Uterus (tissue), 4 donors: Measurements from ENCODE around the gene CLEC4C. TPM values are rescaled to one million over a fixed set of nuclear protein-coding genes. Genes with fewer than 3 reads are reported as not detected.
"Not testable (repeated sequence)": the region's sequence is repeated elsewhere in the genome, so short reads cannot be mapped to it uniquely, and the experiment has no call there.

Experiments used
- DNase-seq, 2 donors: peaks; one replicate each; pipeline ENCODE4 v3.0.0-alpha.2; 2019 to 2020
- H3K27ac ChIP-seq, 2 donors: fragments of 200-600 bp; sonication (generic); 1 replicate in 1 of 2; 2 replicates in 1 of 2; pipeline ENCODE4 v1.5.1; 2016 to 2018
- H3K27me3 ChIP-seq, 2 donors: fragments of 200-600 bp; sonication (generic); one replicate each; pipeline ENCODE4 v1.5.1; 2018 to 2019; ENCODE audit warnings: control low read depth in 1 of 2
- H3K36me3 ChIP-seq, 2 donors: fragments of 200-600 bp; sonication (generic); one replicate each; pipeline ENCODE4 v1.5.1; 2019; ENCODE audit warnings: control low read depth in 1 of 2
- H3K4me1 ChIP-seq, 2 donors: fragments of 200-600 bp; sonication (generic); one replicate each; pipeline ENCODE4 v1.5.1; 2018 to 2019; ENCODE audit warnings: control low read depth in 1 of 2
- H3K4me3 ChIP-seq, 2 donors: fragments of 200-600 bp; sonication (generic); 1 replicate in 1 of 2; 2 replicates in 1 of 2; pipeline ENCODE4 v1.5.1; 2018 to 2019; ENCODE audit warnings: mild to moderate bottlenecking in 1 of 2
- H3K9me3 ChIP-seq, 2 donors: fragments of 200-600 bp; sonication (generic); one replicate each; pipeline ENCODE4 v1.5.1; 2019; ENCODE audit warnings: control low read depth in 1 of 2
- POLR2A ChIP-seq, 2 donors: fragments of 450-650 bp; IDR thresholded peaks; one replicate each; pipeline ENCODE4 v1.6.1; 2016; ENCODE audit warnings: antibody characterized with exemption in 2 of 2, mild to moderate bottlenecking in 1 of 2, moderate library complexity in 1 of 2
- intact Hi-C: fragments of 100-400 bp; cut with DNase I; formaldehyde crosslinking; loops from one replicate; pipeline ENCODE4 v1.15.1; 2023; ENCODE audit warnings: low total_unique reads
- total RNA-seq, 4 donors: library from RNA; depleted of rRNA in 3 of 4; stranded (reverse); fragments of >200 nt in 3 of 4; gene quantifications; one replicate each; pipeline versions ENCODE4 v1.1.0 to v1.2.4, GENCODE V29; 2014 to 2023
- TF ChIP-seq, protein P1 (sequence below), 4 experiments: fragments of 200-600 bp in 2 of 4; fragments of 450-650 bp in 2 of 4; sonication (generic) in 2 of 4; IDR thresholded peaks; one replicate each; pipeline ENCODE4 v1.5.1; 2016 to 2019; ENCODE audit warnings: antibody characterized with exemption in 4 of 4, mild to moderate bottlenecking in 2 of 4, moderate library complexity in 1 of 4
- donor health status: DM: yes; HTN: yes; CAD: no.

The CLEC4C gene
- total RNA-seq, 4 donors from 2014 or later: 0.62 TPM; not detected in 3

DNA sequence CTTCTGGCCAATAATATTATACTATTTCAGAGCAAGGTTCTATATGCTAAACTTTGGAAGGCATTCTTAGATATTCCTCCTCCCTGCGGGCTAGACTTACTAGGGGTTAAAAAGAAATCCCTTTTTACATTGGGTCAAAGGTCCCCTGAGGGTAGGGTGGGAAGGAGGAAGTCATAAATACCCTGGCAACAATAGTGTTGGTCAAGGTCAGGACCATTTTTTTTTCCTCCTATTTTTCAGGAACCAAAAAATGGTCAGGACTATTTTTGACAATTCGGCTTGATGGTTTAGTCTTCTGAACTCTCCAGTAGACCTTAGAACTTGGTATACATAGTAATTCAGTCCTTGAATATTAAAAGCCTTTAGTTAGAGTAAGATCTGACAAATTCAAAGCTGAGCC lies 37.5 kb upstream of the CLEC4C start:
- no peaks in the 10 kb centered on the region for H3K4me1 ChIP-seq
- no peak for DNase-seq
- no peaks in the 10 kb centered on the region for H3K27me3 ChIP-seq
- H3K27ac ChIP-seq: no peak overlapping the region
- no peak overlapping the region for H3K4me3 ChIP-seq
- intact Hi-C loops: no loop called here
- TF ChIP-seq, protein P1, sequence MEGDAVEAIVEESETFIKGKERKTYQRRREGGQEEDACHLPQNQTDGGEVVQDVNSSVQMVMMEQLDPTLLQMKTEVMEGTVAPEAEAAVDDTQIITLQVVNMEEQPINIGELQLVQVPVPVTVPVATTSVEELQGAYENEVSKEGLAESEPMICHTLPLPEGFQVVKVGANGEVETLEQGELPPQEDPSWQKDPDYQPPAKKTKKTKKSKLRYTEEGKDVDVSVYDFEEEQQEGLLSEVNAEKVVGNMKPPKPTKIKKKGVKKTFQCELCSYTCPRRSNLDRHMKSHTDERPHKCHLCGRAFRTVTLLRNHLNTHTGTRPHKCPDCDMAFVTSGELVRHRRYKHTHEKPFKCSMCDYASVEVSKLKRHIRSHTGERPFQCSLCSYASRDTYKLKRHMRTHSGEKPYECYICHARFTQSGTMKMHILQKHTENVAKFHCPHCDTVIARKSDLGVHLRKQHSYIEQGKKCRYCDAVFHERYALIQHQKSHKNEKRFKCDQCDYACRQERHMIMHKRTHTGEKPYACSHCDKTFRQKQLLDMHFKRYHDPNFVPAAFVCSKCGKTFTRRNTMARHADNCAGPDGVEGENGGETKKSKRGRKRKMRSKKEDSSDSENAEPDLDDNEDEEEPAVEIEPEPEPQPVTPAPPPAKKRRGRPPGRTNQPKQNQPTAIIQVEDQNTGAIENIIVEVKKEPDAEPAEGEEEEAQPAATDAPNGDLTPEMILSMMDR (IDR thresholded peaks at IDR 0.05): no peak
- no peak for TF ChIP-seq POLR2A (IDR thresholded peaks at IDR 0.05)
- no peaks in the 10 kb centered on the region for H3K9me3 ChIP-seq
- H3K36me3 ChIP-seq: no peaks in the 10 kb centered on the region

DNA sequence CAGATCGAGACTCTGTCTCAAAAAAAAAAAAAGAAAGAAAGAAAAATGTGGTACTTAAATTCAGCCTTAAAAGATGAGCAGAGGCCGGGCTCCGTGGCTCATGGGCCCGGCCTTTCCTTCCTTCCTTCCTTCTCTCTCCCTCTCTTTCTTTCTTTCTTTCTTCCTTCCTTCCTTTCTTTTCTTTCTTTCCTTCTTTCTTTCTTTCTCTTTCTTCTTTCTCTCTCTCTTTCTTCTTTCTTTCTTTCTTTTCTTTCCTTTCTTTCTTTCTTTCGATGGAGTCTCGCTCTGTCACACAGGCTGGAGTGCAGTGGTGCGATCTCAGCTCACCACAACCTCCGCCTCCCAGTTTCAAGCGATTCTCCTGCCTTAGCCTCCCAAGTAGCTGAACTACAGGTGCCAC lies 36.3 kb upstream of the CLEC4C start:
- DNase-seq, H3K4me3 ChIP-seq, H3K9me3 ChIP-seq, H3K27me3 ChIP-seq, H3K27ac ChIP-seq, H3K4me1 ChIP-seq, intact Hi-C loops, H3K36me3 ChIP-seq: not testable (repeated sequence)

DNA sequence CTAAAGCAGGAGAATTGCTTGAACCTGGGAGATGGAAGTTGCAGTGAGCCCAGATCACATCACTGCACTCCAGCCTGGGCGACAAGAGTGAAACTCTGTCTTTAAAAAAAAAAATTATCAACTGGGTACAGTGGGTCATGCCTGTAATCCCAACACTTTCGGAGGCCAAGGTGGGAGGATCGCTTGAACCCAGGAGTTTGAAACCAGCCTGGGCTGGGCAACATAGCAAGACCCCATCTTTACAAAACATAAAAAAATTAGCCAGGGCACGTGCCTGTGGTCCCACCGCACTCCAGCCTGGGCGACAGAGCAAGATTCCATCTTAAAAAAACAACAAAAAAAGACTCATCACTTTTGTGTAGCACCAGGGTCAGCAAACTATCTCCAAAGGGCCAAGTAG lies 34.9 kb upstream of the CLEC4C start:
- H3K27me3 ChIP-seq: no peaks in the 10 kb centered on the region
- TF ChIP-seq POLR2A (IDR thresholded peaks at IDR 0.05): no peak
- TF ChIP-seq, protein P1 (IDR thresholded peaks at IDR 0.05): no peak
- H3K27ac ChIP-seq: no peak overlapping the region
- H3K4me3 ChIP-seq: no peak overlapping the region
- DNase-seq: no peak
- no peaks in the 10 kb centered on the region for H3K36me3 ChIP-seq
- no peaks in the 10 kb centered on the region for H3K4me1 ChIP-seq
- H3K9me3 ChIP-seq: no peaks in the 10 kb centered on the region
- intact Hi-C loops: no loop called here

- no peaks in the 10 kb centered on the region for H3K9me3 ChIP-seq
- no peaks in the 10 kb centered on the region for H3K27me3 ChIP-seq
- intact Hi-C loops: no loop called here
- TF ChIP-seq POLR2A (IDR thresholded peaks at IDR 0.05): no peak
- TF ChIP-seq, protein P1 (IDR thresholded peaks at IDR 0.05): no peak
- no peaks in the 10 kb centered on the region for H3K4me1 ChIP-seq
- H3K27ac ChIP-seq: no peak overlapping the region
- no peak overlapping the region for H3K4me3 ChIP-seq
- H3K36me3 ChIP-seq: no peaks in the 10 kb centered on the region
- no peak for DNase-seq
Observed at GRCh38 chr12:7781274-7781673, 34.1 kb upstream of the CLEC4C start.

GRCh38 chr12:7769999-7770398 lies 22.8 kb upstream of the CLEC4C start:
- Histone ChIP-seq H3K4me3 (no peak overlapping the region), H3K4me1 (no peaks in the 10 kb centered on the region)
- no peak for TF ChIP-seq POLR2A (IDR thresholded peaks at IDR 0.05)
- TF ChIP-seq, protein P1 (IDR thresholded peaks at IDR 0.05): no peak

DNA sequence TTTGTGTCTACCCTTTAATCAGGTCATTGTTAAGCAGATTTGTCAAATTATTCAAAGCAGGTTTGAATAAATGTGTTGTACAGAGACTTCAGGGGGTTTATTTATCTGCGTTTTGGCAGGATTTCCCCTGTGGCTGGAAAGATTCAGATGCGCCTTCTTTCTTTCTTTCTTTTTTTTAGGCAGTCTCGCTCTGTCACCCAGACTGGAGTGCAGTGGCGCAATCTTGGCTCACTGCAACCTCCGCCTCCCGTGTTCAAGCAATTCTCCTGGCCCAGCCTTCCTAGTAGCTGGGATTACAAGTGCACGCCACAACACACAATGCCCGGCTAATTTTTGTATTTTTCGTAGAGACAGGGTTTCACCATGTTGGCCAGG lies 11.6 kb upstream of the CLEC4C start:
- no peak overlapping the region for H3K4me3 ChIP-seq
- H3K27me3 ChIP-seq: no peaks in the 10 kb centered on the region
- no peaks in the 10 kb centered on the region for H3K4me1 ChIP-seq
- no peaks in the 10 kb centered on the region for H3K9me3 ChIP-seq
- intact Hi-C loops: no loop called here
- no peak for TF ChIP-seq POLR2A (IDR thresholded peaks at IDR 0.05)
- TF ChIP-seq, protein P1 (IDR thresholded peaks at IDR 0.05): no peak
- no peaks in the 10 kb centered on the region for H3K36me3 ChIP-seq
- no peak for DNase-seq
- H3K27ac ChIP-seq: no peak overlapping the region

More at GRCh38 chr12:7769999-7770398, 22.8 kb upstream of the CLEC4C start:
- DNase-seq: no peak
- Histone ChIP-seq H3K27me3 (no peaks in the 10 kb centered on the region), H3K9me3 (no peaks in the 10 kb centered on the region), H3K36me3 (no peaks in the 10 kb centered on the region), H3K27ac (no peak overlapping the region)
- intact Hi-C loops: no loop called here
